ENCODE measurements around the gene COG6. TPM values are rescaled to one million over a fixed set of nuclear protein-coding genes. Genes with fewer than 3 reads are reported as not detected.

COG6 gene
- polyA plus RNA-seq, 4 donors = 29.8 to 42.4 (median 33.6) TPM

Other genes with a start within 250 kb of the COG6 start
- gene LHFPL6, start 52.5 kb upstream of the COG6 start, polyA plus RNA-seq (ENCODE audit: insufficient read length in 4 of 4) = 10 to 100 TPM; 30.8 to 64.7 (median 47.4) TPM